ENCODE data around the gene SUGCT. TPM values are rescaled to one million over a fixed set of nuclear protein-coding genes. Genes with fewer than 3 reads are reported as not detected.

The SUGCT gene
- total RNA-seq, 6 donors from 2014 or later = 1.4 to 3.1 (median 1.7) TPM; not detected in 1

GRCh38 chr7:40535678-40536077 lies 400.9 kb downstream of the SUGCT start:
- Histone ChIP-seq H3K4me1 (no peaks in the 10 kb centered on the region), H3K27ac (no peak overlapping the region), H3K4me3 (no peak overlapping the region), H3K9me3 (no peaks in the 10 kb centered on the region), H3K36me3 (no peaks in the 10 kb centered on the region), H3K27me3 (no peaks in the 10 kb centered on the region)
- DNase-seq = no peak
- TF ChIP-seq POLR2A (IDR thresholded peaks at IDR 0.05) = no peak
- no peak for TF ChIP-seq POLR2AphosphoS5 (IDR thresholded peaks at IDR 0.05)
- TF ChIP-seq CTCF (IDR thresholded peaks at IDR 0.05) = no peak
- no peak for TF ChIP-seq EP300 (IDR thresholded peaks at IDR 0.05)
- ATAC-seq (ENCODE audit: low FRiP score in 2 of 2) = no peak
- WGBS, 2 donors = 83 to 89% methylated on average over 3 of the region's 3 CpGs

- DNase-seq (no peak), ATAC-seq (ENCODE audit: low FRiP score in 2 of 2) (no peak)
- H3K4me3 ChIP-seq = no peak overlapping the region
- H3K27me3 ChIP-seq = no peaks in the 10 kb centered on the region
- no peak overlapping the region for H3K27ac ChIP-seq
- no peaks in the 10 kb centered on the region for H3K9me3 ChIP-seq
- 19 to 56% methylated on average over 1 of the region's 1 CpG for WGBS, 2 donors
- no peaks in the 10 kb centered on the region for H3K4me1 ChIP-seq
- no peaks in the 10 kb centered on the region for H3K36me3 ChIP-seq
- TF ChIP-seq EP300 (IDR thresholded peaks at IDR 0.05) (no peak), POLR2AphosphoS5 (IDR thresholded peaks at IDR 0.05) (no peak), CTCF (IDR thresholded peaks at IDR 0.05) (no peak)
These were observed 401.6 kb downstream of the SUGCT start for GRCh38 chr7:40536421-40536820.

DNA sequence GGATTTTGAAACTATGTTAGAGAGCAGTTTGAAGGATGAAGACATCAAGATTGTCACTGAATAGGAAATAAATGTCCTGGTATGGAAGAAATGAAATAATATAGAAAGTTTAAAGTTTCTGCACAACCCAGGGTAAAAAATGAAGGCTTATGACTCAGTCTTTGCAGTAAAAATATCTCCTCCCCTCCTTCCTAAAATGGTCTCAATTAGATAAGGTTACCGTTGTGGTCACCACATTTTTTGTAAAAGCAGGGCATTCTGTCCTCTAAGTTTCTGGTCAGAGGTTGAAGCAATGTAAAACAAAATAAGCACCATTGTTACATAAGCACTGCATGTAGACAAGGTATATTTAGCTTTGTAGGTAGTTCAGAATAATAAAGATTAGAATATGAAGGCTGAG lies 403.5 kb downstream of the SUGCT start:
- no peak overlapping the region for H3K27ac ChIP-seq
- ATAC-seq (ENCODE audit: low FRiP score in 2 of 2) (no peak), DNase-seq (no peak)
- TF ChIP-seq POLR2A (IDR thresholded peaks at IDR 0.05) (no peak), EP300 (IDR thresholded peaks at IDR 0.05) (no peak), CTCF (IDR thresholded peaks at IDR 0.05) (no peak), POLR2AphosphoS5 (IDR thresholded peaks at IDR 0.05) (no peak)
- no peaks in the 10 kb centered on the region for H3K27me3 ChIP-seq
- H3K9me3 ChIP-seq = no peaks in the 10 kb centered on the region
- no peaks in the 10 kb centered on the region for H3K4me1 ChIP-seq
- WGBS, 2 donors = 67 to 76% methylated on average over 1 of the region's 1 CpG
- H3K36me3 ChIP-seq = no peaks in the 10 kb centered on the region
- H3K4me3 ChIP-seq = no peak overlapping the region

GRCh38 chr7:40541336-40541735 lies 406.5 kb downstream of the SUGCT start:
- no peak for ATAC-seq (ENCODE audit: low FRiP score in 2 of 2)

More at GRCh38 chr7:40541336-40541735, 406.5 kb downstream of the SUGCT start:
- WGBS, 2 donors = 67 to 85% methylated on average over 1 of the region's 1 CpG
- Histone ChIP-seq H3K4me1 (no peaks in the 10 kb centered on the region), H3K4me3 (no peak overlapping the region), H3K9me3 (no peaks in the 10 kb centered on the region), H3K27me3 (no peaks in the 10 kb centered on the region), H3K36me3 (no peaks in the 10 kb centered on the region), H3K27ac (no peak overlapping the region)
- no peak for TF ChIP-seq POLR2AphosphoS5 (IDR thresholded peaks at IDR 0.05)
- TF ChIP-seq EP300 (IDR thresholded peaks at IDR 0.05) = no peak
- no peak for TF ChIP-seq POLR2A (IDR thresholded peaks at IDR 0.05)
- TF ChIP-seq CTCF (IDR thresholded peaks at IDR 0.05) = no peak
- DNase-seq = no peak
